ENCODE measurements around the gene NR2F1.

DNA sequence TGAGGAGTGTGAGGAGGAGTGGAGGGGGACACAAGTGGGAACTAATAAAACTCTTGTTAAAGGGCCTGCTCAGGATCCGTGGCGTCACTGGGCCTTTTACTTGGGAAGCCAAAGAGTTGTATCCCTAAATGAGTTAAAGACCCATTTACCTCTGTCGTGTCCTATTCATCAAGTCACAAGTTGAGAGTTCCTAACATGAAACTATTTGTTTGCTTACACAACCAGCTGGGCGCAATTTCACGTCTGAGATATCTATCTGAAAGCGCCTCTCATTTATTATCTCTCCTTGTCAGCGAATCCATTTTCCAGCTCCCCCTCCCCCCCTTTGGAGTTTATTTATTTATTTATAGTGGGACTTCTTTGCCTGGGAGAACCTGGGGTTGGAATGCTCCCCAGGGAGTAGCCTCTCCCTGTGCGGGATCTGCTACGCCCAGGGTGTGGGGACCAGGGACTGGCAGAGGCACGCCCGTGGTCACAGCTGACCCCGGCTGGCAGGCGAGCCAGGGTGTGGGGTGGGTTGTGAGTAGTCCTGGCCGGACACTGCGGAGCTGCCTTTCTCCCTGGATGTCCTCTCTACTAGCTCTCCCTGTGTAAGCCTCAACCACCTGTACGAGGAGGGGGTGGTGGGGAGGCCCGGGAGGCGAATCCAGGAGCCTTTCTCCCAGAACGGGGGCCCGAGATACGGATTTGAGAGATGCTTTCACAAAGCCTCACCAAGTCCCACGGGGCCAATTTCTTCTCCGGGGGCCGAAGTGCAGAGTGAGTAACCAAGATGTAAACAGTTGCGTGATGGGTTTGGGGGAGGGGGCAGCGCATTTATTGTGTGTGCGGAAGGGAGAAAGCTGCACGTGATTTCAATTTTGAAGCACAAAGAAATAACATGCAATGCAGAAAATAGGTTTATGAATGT, 15.3 kb downstream of the NR2F1 start:
- TF ChIP-seq POU2F2 (IDR thresholded peaks at IDR 0.05; ENCODE audit: low read depth, low read length): no peak
- TF ChIP-seq POLR2A (IDR thresholded peaks at IDR 0.05; ENCODE audit: low read depth, low read length): no peak
